Cardiac fibroblast (primary cell): Measurements from ENCODE around the gene KIAA1755.

ENCODE experiments used
- DNase-seq, 2 donors: peaks; one replicate each; pipeline versions ENCODE4 v3.0.0 to v3.0.0-alpha.2; 2010; ENCODE audit warnings: low read depth in 2 of 2
- H3K4me3 ChIP-seq, 2 donors: replicated peaks in 1 of 2; 1 replicate in 1 of 2; 2 replicates in 1 of 2; pipeline ENCODE4 v1.5.1; 2011; ENCODE audit warnings: low read depth in 2 of 2, low read length in 2 of 2, mild to moderate bottlenecking in 2 of 2, moderate library complexity in 1 of 2
- TF ChIP-seq, protein P1 (sequence below): IDR thresholded peaks from one replicate; pipeline ENCODE4 v1.5.1; 2011; ENCODE audit warnings: low read depth, mild to moderate bottlenecking, low read length, inconsistent platforms

KIAA1755 gene

DNA sequence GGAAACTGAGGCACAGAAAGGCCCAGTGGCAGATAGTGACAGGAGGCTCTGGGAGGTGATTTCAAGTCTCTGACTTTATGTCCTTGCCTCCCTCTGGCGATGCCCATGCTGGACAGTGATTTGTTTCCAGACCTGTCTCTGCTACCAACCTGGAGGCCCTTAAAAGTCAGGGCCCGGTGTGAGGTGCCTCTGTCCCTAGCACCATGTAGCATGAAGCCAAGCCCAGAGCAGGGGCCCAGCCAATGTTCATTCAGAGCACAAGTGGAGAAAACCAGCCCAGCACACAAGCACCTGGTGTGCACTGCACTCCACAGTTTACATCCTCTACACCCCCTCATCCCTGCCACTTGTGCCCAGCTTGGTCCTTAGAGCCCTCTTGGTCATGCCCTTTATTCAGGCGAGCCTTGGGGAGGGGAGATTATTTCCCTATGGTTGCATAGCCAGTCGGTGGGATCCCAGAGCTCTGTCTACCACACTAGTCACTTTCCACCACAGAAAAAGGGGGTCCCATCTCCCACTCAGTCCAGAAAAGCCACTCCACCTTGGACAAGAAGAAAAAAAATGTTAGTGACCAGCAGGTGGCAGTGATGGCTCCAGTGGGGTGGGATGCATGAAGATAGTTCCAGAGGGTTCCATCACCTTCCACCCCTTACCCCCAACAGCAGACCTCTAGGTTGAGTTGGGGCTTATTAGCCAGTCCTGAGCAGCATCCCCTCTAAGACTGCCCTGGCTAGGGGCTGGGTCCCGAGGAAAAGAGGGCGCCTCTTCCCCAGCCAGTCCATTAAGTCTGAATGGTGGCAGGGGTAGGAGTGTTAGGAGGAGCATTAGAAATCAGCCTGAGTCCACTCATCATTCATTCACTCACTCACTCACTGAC, 30.9 kb downstream of the KIAA1755 start:
- no peak overlapping the region for H3K4me3 ChIP-seq
- TF ChIP-seq, protein P1, sequence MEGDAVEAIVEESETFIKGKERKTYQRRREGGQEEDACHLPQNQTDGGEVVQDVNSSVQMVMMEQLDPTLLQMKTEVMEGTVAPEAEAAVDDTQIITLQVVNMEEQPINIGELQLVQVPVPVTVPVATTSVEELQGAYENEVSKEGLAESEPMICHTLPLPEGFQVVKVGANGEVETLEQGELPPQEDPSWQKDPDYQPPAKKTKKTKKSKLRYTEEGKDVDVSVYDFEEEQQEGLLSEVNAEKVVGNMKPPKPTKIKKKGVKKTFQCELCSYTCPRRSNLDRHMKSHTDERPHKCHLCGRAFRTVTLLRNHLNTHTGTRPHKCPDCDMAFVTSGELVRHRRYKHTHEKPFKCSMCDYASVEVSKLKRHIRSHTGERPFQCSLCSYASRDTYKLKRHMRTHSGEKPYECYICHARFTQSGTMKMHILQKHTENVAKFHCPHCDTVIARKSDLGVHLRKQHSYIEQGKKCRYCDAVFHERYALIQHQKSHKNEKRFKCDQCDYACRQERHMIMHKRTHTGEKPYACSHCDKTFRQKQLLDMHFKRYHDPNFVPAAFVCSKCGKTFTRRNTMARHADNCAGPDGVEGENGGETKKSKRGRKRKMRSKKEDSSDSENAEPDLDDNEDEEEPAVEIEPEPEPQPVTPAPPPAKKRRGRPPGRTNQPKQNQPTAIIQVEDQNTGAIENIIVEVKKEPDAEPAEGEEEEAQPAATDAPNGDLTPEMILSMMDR: peak; percentile 61

GRCh38 chr20:38228436-38228835, 32.1 kb downstream of the KIAA1755 start:
- peak; percentile 22 to 27 for DNase-seq
- TF ChIP-seq, protein P1: no peak
- no peak overlapping the region for H3K4me3 ChIP-seq

More for the DNA sequence above, 30.9 kb downstream of the KIAA1755 start:
- peak; percentile 52 to 60 for DNase-seq

DNA sequence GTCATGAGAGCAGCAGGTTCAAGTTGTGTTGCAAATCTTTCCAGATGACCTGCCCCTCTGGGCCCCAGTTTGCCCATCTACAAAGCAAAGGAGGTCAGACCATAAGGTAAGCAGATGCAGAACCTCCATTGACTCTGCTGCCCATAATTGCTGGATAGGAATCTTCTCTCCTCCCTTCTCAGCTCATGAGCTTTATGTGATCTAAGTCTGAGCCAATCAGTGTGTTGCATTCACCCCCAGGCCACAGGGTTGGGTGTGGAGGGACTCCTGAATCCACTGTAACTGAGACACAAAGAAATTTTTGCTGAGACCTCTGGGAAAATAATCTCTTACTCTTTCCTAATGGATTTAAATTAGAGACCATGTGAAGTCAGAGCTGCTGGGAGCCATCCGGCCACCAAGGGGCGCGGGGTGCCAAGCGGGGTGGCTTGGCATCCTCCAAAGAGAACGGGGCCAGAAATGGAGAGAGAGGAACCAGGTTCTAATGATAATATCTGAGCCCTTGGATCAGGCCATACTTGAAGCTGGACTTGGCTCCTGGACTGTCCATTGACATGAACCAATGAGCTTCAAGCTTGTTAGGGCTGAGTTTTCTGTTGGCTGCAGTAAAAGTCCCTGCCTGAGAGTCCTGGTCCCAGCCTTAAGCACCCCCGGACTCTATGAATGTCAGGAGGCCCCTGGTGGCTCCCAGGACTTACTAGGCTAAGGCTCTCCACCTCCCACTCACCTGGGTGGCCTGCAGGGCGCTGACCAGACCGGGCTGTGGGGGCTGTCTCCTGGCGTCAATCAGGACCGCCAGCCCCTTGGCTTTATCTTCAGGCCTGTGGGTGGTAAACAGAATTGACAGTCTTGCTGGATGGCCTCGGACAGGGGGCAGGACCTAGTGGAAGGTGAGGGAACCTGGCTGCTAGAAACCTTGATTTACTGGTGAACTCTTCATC, 32.8 kb downstream of the KIAA1755 start:
- TF ChIP-seq, protein P1: no peak
- no peak overlapping the region for H3K4me3 ChIP-seq
- no peak for DNase-seq

GRCh38 chr20:38226553-38226952, 34.0 kb downstream of the KIAA1755 start:
- no peak overlapping the region for H3K4me3 ChIP-seq
- TF ChIP-seq, protein P1: no peak
- no peak for DNase-seq

DNA sequence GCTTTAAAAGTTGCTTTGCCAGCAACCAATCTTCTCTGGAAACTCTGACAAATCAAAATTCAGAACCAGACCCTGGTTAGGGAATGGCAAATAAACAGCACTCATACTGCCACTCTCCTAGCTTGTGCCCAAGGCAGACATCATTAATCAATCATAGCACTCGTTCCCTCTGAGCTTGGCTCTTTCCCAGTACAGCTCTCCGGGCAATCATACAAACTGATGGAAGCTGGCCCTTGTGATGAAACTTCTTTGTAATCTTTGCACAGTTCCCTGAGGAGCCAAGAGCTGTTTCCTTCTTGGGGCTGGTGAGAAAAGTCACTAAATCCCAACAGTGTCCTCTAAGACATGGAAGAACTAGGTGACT, 34.7 kb downstream of the KIAA1755 start:
- TF ChIP-seq, protein P1: no peak
- no peak overlapping the region for H3K4me3 ChIP-seq
- peak; percentile 36 to 73 for DNase-seq

DNA sequence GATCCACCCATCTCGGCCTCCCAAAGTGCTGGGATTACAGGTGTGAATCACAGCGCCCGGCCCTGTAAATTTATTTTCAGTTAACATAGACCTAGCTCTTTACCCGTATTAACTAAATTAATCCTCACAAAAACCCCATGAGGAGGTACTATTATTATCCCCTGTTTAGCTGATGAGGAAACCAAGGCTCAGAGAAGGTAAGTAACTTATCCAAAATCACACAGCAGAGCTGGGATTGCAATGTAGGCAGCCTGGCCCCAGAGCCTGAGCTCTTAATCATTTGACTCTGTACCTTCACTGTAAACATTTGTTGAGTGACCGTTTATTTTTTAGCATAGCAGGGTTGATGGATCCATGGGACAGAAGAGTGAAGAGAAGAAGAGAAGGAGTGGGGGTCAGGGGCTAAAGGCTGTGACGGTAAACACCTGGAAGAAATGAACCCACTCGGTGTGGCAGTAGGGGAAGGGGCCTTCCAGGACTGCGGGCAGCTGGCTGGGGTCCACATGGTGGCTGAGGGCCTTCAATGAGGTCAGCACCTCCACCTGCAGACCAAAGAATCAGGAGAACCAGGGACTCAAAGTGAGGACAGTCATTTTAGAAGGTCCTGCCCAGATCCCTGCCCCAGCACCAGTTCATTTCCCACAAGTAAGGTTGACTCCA, 35.2 kb downstream of the KIAA1755 start:
- H3K4me3 ChIP-seq: no peak overlapping the region
- DNase-seq: no peak
- TF ChIP-seq, protein P1: no peak
